WI38 (cell line): ENCODE results near the gene IL15RA.
"Not testable (repeated sequence)": the region's sequence is repeated elsewhere in the genome, so short reads cannot be mapped to it uniquely, and the experiment has no call there.

ENCODE experiments used
- H3K4me3 ChIP-seq: 2 replicates; pipeline ENCODE4 v1.5.1; 2011; ENCODE audit warnings: low read depth, mild to moderate bottlenecking, control low read depth, low read length
- TF ChIP-seq, protein P1 (sequence below): IDR thresholded peaks from 2 replicates; pipeline ENCODE4 v1.5.1; 2012; ENCODE audit warnings: low read depth, mild to moderate bottlenecking, control low read depth, low read length

The IL15RA gene

DNA sequence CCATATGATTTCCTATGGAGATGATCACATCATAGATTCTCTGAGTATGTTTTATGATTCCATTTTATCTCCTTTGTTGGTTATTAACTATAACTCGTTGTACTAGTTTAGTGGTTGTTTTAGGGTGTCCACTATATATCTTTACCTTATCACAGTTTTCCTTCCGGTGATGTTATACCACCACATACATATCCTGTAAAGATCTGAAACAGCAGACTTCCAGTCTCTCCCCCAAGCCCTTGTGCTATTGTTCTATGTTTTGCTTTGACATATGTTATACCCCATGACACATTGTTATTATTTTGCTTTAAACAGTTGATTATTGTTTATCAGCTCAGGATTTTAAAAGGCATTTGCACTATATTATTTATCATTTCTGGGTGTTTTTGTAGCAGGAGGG, 7.3 kb downstream of the IL15RA start:
- TF ChIP-seq, protein P1, sequence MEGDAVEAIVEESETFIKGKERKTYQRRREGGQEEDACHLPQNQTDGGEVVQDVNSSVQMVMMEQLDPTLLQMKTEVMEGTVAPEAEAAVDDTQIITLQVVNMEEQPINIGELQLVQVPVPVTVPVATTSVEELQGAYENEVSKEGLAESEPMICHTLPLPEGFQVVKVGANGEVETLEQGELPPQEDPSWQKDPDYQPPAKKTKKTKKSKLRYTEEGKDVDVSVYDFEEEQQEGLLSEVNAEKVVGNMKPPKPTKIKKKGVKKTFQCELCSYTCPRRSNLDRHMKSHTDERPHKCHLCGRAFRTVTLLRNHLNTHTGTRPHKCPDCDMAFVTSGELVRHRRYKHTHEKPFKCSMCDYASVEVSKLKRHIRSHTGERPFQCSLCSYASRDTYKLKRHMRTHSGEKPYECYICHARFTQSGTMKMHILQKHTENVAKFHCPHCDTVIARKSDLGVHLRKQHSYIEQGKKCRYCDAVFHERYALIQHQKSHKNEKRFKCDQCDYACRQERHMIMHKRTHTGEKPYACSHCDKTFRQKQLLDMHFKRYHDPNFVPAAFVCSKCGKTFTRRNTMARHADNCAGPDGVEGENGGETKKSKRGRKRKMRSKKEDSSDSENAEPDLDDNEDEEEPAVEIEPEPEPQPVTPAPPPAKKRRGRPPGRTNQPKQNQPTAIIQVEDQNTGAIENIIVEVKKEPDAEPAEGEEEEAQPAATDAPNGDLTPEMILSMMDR, result no peak
- H3K4me3 ChIP-seq, result no peak overlapping the region

DNA sequence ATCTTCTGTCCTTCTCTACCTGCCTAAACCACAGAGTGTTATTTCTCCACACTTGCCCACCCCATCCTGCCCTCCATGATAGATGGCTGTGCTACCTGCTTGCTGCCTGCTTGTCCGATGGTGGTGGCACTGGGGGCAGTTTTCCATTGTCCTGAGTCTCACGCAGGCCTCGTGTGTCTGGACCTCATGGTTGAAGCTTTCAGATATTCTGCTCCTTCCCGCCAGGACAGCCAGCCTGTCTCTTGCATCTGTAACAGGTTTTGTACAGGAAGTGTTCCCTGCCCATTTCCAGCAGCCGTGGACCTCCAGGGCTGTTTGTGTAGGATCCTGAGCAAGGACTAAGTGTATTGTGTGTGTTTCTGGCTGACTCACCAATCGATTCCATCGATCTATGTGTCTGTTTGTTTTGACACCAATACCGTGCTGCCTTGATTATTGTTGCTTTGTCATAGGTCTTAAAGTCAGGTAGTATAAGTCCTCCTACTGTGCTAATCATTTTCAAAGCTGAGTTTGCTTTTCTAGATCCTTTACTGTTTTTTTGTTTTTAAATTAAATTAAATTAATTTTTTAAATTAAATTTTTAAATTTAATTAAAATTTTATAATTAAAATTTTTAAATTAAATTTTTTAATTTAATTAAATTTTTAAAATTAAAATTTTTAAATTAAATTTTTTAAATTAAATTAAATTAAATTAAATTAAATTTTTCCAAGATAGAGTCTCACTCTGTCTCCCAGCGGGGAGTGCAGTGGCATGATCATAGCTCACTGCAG, 8.5 kb downstream of the IL15RA start:
- TF ChIP-seq, protein P1, result no peak
- no peak overlapping the region for H3K4me3 ChIP-seq

DNA sequence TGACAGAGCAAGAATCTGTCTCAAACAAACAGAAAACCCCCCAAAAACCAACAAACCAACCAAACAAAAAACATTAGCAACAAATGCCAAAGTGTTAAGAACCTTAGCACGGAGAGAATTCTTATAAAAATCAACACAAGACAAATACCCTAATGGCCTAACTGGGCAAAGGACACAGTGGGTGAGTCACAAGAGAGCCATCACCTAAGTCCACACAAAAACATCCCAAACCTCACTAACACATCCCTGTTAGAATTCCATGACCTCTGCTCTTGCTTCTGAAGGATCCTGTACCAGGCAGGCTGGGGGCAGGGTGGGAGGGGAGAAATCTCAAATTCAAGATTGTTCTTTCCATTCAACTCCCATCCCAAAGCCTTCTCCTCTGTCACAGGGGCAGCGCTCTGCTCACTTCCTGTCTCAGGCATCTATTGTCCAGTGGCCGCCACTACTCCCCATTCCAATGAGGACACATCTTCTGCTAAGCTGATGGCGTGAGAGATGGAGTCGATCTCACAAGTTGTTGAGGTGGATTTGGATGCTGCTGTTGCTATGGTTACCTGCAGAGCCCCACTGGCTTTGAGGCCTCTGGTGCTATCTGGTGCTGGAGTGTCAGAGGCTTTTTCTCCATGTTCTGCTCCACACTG, 9.2 kb downstream of the IL15RA start:
- no peak overlapping the region for H3K4me3 ChIP-seq
- TF ChIP-seq, protein P1, result no peak

DNA sequence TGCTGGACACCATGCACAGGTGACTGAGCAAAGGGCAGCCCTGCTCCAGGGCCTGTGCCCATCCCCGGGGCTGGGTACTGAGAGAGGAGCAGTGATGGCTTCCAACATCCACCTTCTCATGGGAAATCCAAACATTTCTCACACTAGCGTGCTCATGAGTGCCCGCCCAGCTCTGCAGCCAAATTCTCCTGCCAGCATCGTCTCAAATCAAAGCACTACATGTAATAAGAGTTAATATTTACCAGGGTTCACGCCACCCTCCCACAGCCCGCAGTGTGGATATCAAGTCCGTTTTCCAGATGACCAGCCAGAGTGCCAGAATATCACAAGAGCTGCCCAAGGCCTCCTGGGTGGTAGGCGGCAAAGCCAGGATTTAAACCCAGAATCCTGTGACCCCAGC, 12.1 kb downstream of the IL15RA start:
- no peak overlapping the region for H3K4me3 ChIP-seq
- TF ChIP-seq, protein P1, result no peak

DNA sequence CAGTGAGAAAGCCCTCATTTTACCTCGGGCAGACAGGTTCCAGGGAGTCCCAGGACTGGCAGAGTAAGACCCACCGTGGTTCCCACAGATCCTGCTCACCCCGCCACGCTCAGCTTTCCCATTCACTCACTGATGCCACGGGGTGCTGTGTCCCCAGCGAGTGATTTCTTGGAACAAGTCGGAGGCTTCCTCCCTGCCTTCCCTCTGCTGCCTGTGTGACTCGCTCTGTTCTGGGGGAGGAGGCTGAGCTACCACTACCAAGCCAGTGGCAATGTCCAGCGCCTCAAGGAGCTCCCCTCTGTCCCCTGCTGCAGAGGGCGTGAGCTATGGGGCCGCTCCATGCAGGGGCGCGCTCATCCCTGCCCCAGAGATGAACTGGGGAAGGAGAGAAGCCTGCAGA, 12.6 kb downstream of the IL15RA start:
- TF ChIP-seq, protein P1, result no peak
- no peak overlapping the region for H3K4me3 ChIP-seq

DNA sequence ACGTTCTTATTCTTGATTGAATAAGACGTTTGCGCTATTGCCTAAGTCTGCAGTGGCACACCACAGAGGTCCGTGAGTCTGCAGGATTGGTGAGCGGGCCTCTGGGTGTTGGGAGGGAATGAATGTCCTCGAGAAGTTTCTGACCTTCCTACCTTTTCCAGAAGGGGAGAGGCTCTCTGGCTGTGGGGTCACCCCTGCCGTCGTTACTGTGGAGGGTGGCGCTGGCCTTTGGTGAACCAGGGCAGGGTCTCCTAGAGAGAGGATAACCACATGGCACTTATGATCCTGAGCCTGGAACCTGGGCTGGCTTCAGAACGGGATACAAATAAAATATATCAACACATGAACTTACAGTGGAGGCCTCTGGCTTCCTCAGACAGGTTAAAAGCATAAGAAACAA, 13.8 kb downstream of the IL15RA start:
- H3K4me3 ChIP-seq, result no peak overlapping the region
- TF ChIP-seq, protein P1, result no peak

DNA sequence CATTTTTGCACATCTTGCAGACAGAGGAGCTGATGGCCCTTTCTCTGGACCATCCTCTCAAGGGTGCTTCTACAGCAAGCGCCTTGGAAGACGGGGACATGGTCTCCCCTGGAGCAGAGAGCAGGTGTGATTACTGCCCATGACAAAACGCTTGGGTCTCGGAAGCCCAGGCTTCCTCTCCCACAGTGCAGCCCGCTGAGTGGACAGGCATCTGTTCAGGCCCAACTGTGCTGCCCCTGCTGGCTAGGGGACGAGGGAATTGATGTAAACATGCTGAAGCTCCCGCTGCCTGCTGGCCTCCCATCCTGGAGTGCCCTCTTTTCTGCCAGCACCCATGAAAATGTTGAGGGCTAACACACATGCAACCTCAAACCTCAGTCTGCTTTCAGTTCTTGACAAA, 14.3 kb downstream of the IL15RA start:
- no peak overlapping the region for H3K4me3 ChIP-seq
- TF ChIP-seq, protein P1, result no peak

DNA sequence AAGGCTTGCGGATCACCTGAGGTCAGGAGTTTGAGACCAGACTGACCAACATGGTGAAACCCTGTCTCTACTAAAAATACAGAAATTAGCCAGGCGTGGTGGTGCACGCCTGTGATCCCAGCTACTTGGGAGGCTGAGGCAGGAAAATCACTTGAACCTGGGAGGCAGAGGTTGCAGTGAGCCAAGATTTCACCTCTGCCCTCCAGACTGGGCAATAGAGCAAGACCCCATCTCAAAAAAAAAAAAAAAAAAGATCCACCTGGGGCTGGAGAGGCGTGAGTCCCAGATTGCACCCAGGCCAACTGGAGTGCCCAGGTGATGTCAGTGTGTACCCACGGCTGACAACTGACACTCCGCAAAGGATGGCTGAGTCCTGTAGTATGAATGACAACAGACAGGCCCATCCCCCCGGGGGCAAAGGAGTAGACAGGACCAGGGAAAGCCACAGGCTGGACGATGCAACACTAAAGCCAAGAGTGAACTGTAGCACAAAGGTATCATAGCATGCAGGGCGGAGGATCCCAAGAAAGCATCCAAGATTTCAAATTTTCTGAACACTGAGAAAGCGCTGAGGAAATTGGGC, 14.9 kb downstream of the IL15RA start:
- not testable (repeated sequence) for H3K4me3 ChIP-seq
